ENCODE results near the gene UCN3.
"Not testable (repeated sequence)": the region's sequence is repeated elsewhere in the genome, so short reads cannot be mapped to it uniquely, and the experiment has no call there.

Gene UCN3

GRCh38 chr10:5369362-5370158 is 4.8 kb downstream of the UCN3 start:
- DNase-seq, result no peak

GRCh38 chr10:5370493-5371352 is 6.0 kb downstream of the UCN3 start:
- DNase-seq, result no peak

GRCh38 chr10:5373307-5373706 is 8.5 kb downstream of the UCN3 start:
- DNase-seq, result no peak

- no peak for DNase-seq
These were observed 9.3 kb downstream of the UCN3 start for GRCh38 chr10:5373891-5374611.

- no peak for DNase-seq
These were observed 11.7 kb downstream of the UCN3 start for GRCh38 chr10:5376450-5376849.

- not testable (repeated sequence) for DNase-seq
These were observed 14.4 kb downstream of the UCN3 start for GRCh38 chr10:5379202-5379601.

- DNase-seq, result not testable (repeated sequence)
These were observed 15.6 kb downstream of the UCN3 start for GRCh38 chr10:5380395-5380794.

- DNase-seq, result no peak
These were observed 16.4 kb downstream of the UCN3 start for GRCh38 chr10:5381187-5381586.

GRCh38 chr10:5385224-5385623 is 20.5 kb downstream of the UCN3 start:
- DNase-seq, result no peak

- DNase-seq, result no peak
These were observed 22.4 kb downstream of the UCN3 start for GRCh38 chr10:5387169-5387568.

- DNase-seq, result no peak
These were observed 25.9 kb downstream of the UCN3 start for GRCh38 chr10:5390607-5391205.

GRCh38 chr10:5391790-5392189 is 27.0 kb downstream of the UCN3 start:
- DNase-seq, result no peak

GRCh38 chr10:5393529-5393928 is 28.8 kb downstream of the UCN3 start:
- DNase-seq, result no peak

- no peak for DNase-seq
These were observed 30.4 kb downstream of the UCN3 start for GRCh38 chr10:5395168-5395567.

GRCh38 chr10:5396556-5397300 is 32.0 kb downstream of the UCN3 start:
- DNase-seq, result no peak

- no peak for DNase-seq
These were observed 34.6 kb downstream of the UCN3 start for GRCh38 chr10:5399332-5399731.

- DNase-seq, result no peak
These were observed 35.9 kb downstream of the UCN3 start for GRCh38 chr10:5400468-5401240.

- DNase-seq, result no peak
These were observed 38.0 kb downstream of the UCN3 start for GRCh38 chr10:5402798-5403197.

GRCh38 chr10:5404208-5405041 is 39.7 kb downstream of the UCN3 start, which contains the start of gene TUBAL3:
Gene TUBAL3, minus strand, starts transcription at chr10:5404828. Its CDS starts 36 bp downstream, at chr10:5404792.
- no peak for DNase-seq

GRCh38 chr10:5406918-5407317 is 42.2 kb downstream of the UCN3 start:
- DNase-seq, result no peak

All from activated T-cell treated with anti-CD3 and anti-CD28 coated beads, Interleukin-2, amount 50 U/mL, for 48 hours (primary cell).